HG03103 (cell line): Measurements from ENCODE around the gene MYO10.
"Not testable (repeated sequence)": the region's sequence is repeated elsewhere in the genome, so short reads cannot be mapped to it uniquely, and the experiment has no call there.

ENCODE experiments used
- ATAC-seq: cut with Tn5 transposase; IDR thresholded peaks from one replicate; pipeline ENCODE4 v1.9.1; 2021; ENCODE audit warnings: low read depth; ENCODE audit not compliant: unreplicated experiment

Gene MYO10

DNA sequence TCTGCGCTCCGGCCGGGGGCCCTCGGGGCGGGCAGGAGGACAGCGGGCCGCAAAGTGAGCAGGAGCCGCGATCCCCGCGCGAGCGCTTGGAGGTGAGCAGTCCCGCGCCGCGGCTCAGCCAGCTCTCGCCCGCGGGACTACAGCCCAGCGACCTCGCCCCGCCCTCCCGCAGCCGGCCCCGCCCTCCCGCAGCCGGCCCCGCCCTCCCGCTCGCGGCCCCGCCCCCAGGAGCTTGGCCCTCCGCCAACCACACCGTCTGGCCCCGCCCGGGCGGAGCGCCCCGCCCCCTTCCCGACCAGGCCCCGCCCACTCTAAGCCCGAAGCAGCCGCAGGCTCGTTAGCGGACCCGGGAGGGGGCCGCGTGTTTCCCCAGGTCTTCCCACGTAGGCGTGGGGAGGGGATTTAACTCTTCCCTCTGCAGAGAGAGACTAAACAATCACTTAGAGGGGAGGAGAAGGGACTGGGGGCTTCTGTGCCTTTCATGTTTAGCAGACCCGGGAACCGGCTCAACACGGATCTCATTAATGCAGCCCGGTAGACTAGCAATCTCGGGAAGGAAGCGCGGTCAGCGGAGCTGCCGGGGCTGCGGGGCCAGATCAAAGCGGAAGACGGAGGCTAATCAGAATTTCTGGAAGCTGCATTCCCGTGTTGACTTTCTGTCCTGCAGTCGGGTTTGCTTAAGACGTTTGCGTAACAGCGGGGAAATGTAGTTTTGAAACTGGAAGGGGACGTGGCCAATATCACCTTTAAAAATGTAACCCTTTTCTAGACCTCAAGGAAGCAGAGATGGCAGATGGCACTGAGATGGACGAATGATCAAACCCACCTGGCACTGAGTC is at the start of gene MYO10:
MYO10 (minus strand) TSS at position 139 of the 839 bp plus-strand sequence. CDS start 480 bp downstream, outside the sequence.
- peak; percentile 67 for ATAC-seq

DNA sequence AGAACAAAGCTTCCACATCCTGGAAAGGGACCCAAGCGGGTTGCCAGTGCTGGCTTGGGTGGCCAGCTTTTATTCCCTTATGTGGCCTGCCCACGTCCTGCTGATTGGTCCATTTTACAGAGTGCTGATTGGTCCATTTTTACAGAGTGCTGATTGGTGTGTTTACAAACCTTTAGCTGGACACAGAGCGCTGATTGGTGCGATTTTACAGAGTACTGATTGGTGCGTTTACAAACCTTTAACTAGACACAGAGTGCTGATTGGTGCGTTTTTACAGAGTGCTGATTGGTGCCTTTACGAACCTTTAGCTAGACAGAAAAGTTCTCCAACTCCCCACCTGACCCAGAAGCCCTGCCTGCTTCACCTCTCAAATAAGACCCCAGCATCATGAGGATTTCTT is 49.2 kb upstream of the MYO10 start:
- not testable (repeated sequence) for ATAC-seq

DNA sequence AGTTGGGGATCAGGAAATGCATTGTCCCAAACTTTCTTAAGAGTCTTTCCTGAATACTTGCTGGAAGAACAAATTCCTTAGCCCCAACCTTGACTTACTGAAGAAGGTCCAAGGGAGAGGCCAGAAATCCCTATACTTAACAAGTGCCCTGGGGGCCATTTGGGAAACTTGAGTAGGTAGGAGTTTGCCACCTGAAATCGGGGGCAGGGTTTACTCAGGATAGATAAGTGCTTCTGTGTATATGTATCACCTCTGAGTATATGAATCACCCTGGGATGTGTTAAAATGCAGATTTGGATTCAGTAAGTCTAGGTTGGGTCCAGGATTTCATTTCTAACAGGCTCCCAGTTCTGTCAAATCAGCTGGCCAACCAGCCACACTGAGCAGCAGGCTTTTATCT is 47.9 kb upstream of the MYO10 start:
- ATAC-seq, result no peak

DNA sequence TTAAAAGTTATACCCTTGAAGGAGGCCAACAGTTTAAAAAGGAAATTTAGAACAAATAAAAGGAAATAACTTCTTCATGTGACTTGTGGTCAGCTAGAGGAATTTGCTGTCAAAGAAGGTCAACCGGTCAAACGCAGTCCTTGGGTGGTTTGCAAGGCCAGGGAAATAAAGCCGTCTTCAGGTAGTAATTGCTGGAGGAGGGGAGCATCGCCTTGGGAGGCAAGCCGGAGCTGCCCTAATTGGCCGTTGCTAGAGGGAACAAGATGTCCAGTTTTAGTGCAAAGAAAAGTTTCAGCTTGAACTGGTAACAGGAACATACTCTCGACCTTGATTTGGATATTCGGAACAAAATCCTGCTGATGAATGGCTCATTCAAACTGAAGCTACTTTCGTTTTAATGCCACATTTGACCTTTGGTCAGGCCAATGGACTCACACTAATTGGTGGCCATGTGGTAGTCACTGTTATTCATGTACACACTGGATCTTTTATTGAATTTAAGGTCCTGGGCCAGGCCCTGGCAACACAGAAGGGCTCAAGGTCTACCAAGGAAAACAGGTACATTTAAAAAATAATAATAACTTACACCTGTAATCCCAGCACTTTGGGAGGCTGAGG is 47.0 kb upstream of the MYO10 start:
- ATAC-seq, result no peak

DNA sequence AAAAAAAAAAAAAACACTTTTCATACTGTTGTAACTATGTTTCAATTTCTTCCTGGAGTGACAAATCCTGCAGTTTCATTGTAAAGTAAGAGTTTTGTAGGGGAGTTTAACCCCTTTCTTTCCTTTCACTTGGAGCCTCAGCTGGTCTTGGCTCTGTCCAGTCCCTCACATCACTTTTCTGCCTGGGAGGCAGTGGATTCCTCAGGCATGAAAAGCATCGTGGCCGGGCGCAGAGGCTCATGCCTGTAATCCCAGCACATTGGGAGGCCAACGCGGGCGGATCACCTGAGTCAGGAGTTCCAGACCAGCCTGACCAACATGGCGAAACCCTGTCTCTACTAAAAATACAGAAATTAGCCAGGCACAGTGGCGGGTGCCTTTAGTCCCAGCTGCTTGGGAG is 45.6 kb upstream of the MYO10 start:
- ATAC-seq, result no peak

DNA sequence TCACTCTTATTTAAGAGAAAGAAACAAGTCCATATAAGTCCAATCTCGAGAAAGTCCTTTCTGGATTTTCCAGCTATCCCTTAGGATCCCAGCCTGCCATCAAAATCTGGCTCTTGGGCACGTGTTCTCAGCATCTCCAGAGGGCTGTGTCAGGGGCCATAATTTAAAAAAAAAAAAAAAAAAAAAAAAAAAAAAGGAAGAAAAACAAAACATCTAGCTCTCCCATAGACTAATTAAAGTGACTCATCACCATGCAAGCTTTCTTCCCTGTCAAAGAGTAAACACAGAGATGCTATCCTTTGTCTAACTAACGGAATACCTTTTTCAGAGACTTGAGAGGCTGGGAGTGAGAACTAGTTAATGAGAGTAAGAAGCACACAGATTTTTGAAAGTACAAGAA is 44.9 kb upstream of the MYO10 start:
- ATAC-seq, result no peak

DNA sequence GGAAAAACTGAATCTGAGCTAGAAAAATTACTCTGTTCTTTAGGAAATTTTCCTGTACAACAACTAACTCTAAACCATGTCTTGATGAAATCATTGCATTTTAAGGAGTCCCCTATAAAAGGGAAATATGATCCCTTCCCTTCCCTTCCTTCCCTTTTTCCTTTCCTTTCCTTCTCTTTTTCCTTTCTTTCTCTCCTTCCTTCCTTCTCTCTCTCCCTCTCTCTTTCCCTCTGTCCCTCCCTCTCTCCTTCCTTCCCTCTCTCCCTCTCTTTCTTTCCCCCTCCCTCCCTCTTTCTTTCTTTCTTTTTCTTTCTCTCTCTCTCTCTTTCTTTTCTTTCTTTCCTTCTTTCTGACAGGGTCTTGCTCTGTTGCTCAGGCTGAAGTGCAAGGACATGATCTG is 42.2 kb upstream of the MYO10 start:
- no peak for ATAC-seq

DNA sequence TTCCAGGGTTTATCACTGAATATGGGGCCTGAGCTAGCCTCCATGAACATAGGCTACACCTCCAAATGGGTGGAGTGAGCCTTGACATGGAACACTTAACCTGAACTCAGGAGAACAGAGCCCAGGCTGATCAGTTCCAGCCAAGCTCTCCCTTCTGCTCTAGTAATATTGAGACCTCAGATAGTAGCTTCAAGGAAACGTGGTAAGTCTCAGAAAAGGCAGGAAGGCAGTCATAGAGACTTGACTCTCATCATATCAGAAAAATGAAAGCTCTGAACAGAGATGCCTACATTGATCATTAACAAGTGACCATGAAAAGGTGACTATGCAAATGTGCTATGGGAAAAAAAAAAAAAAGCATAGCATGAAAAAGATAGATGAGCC is 40.5 kb upstream of the MYO10 start:
- ATAC-seq, result peak; percentile 55

DNA sequence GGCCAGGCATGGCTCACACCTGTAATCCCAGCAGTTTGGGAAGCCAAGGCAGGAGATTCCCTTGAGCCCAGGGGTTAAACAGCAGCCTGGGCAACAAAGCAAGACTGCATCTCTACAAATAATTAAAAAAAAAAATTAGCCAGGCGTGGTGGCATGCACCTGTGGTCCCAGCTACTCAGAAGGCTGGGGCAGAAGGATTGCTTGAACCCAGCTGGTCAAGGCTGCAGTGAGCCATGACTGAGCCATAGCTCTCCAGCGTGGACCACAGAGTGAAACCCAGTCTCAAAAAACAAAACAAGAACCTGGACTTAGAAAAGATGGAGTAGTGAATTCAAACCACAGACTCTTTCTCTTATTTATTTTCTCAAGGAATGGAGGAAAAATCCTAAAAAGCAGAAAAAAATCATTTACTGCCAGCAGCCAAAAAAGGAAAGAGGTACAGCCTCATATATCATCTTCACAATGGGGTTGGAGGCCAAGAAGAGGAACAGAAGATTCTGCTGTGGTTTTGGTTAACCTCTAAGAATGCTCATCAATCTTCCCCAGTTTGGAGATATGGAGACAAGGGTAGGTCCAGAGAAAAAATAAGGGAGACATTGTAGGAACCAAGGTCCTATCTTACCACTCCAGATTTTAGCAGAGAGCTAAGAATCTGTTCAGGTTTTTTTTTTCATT is 40.0 kb upstream of the MYO10 start:
- ATAC-seq, result peak; percentile 49

DNA sequence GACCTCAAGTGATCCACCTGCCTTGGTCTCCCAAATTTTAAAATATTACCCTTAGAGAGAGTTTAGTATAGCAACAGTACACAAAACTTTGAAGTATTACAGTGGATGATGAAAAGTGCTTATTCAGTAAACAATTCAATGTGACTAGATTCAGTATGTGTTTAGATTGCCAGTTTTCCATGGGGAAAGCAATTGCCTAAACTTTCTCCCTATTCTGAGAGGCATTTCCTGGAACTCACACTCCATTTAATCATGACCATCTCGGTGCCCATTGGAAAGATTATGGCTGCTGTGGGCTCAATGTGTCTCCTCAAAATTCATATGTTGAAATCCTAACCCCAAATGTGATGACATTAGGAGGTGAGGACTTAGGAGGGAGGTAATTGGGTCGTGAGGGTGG is 38.9 kb upstream of the MYO10 start:
- ATAC-seq, result no peak

DNA sequence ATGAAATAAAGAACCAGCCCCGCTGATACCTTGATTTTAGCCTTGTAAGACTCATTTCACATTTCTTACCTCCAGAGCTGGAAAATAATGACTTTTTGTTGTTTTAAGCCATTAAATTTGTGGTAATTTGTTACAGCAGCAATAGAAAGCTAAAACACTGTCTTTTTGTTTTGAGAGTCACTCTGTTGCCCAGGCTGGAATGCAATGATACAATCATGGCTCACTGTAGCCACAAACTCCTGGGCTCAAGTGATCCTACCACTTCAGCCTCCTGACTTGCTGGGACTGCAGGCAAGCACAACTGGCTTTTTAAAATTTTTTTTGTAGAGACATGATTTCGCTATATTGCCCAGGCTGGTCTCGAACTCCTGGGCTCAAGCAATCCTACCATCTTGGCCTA is 34.7 kb upstream of the MYO10 start:
- ATAC-seq, result no peak

DNA sequence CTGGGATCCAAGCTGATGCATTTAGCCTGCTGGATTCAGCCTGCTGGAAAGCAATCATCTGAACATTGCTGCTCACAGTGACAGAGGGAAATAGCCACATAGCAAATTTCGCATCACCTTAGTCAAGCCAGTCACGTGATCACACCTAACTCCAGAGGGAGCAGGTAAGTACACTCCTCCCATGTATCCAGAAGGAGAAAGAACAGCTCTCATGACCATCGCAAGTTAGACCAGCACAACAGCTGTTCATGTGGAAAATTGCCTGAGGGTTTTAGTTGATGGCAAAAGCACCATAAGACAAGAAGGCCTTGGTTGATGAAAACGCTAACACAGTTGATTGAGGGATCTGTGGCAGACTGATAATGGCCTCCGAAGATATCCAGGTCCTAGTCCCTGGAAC is 34.2 kb upstream of the MYO10 start:
- ATAC-seq, result no peak

DNA sequence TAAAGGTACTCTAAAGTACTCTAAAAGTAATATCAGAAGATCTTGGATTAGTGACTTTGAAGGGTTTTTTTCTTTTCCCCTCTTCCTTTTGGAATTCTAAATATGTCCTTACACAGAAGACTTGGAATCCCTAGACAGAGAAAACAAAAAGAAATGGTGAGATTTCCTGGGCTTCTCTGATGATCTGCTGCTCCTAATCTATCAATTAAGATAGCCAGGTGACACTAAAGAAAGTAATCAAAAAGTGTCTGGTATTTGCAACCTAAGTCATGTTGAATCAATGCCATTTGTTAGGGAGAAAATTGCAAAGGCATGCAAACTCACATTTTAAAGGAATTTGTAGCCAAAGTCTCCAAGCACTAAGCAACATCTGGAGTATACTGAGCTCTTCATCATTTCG is 29.5 kb upstream of the MYO10 start:
- ATAC-seq, result no peak

DNA sequence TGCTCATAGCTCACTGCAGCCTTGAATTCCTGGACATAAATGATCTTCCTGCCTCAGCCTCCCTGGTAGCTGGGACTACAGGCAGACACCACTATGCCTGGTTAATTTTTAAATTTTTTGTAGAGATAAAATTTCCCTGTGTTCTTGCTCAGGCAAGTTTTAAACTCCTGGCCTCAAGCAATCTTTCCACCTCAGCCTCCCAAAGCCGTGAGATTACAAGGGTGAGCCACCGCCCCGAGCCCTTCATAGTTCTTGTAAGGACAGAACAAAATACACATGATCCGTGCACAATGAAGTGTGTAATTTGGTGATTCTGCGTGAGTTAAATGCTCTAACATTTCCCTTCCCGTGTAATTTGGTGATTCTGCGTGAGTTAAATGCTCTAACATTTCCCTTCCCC is 27.7 kb upstream of the MYO10 start:
- no peak for ATAC-seq

DNA sequence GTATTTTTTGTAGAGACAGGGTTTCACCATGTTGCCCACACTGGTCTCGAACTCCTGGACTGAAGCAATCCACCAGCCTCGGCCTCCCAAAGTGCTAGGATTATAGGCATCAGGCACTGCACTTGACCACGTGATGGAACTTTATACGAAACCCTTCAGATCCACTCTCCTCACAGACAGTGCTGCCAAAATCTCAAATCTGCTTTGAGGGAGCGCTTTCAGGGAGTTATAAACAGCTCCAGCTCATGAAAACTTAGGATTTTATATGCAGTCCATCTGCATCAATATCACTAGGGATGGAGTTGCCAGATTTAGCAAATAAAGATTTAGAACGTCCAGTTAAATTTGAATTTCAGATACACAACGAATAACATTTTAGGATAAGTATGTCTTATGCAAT is 25.0 kb upstream of the MYO10 start:
- ATAC-seq, result no peak

DNA sequence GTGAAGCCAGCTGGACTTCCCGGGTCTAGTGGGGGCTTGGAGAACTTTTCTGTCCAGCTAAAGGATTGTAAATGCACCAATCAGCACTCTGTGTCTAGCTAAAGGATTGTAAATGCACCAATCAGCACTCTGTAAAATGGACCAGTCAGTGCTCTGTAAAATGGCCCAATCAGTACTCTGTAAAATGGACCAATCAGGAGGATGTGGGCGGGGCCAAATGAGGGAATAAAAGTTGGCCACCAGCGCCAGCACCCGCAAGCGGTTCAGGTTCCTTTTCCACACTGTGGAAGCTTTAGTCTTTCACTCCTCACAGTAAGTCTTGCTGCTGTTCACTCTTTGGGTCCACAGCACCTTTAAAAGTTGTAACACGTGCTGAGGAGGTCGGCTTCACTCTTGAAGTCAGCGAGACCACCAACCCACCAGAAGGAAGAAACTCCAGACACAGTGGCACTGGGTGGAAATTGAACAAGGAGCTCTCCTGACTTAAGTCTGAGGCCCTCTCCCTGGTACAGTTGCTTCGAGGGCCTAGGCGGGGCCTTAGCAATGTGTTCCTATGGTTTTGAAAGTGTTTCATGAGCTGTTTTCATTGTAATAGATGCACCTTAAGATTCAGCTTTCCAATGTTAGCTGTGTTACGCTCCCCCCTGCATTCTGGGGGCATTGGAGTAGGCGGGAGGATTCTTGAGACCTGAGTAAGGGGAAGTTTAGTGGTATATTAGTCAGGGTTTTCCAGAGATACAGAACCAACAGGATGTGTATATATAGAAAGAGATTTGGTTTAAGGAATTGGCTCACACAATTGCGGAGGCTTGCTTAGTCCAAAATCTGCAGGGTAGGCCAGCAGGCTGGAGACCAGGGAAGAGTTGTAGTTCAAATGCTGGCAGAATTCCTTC is 21.5 kb upstream of the MYO10 start:
- no peak for ATAC-seq

DNA sequence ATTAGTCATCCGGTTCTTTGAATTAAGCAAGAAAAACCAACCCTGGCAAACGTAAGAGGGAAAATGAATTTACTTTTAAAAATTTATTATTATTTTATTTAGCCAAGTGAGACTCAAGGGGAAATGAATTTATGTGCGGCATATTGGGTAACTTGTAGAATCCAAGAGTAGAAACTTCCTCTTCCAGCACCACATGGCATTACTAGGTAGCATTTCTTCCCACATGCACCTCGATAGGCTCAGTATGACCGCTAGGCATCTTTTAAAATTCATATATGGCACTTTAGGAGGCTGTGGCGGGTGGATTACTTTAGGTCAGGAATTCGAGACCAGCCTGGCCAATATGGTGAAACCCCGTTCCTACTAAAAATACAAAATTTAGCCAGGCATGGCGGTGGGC is 17.6 kb upstream of the MYO10 start:
- no peak for ATAC-seq

DNA sequence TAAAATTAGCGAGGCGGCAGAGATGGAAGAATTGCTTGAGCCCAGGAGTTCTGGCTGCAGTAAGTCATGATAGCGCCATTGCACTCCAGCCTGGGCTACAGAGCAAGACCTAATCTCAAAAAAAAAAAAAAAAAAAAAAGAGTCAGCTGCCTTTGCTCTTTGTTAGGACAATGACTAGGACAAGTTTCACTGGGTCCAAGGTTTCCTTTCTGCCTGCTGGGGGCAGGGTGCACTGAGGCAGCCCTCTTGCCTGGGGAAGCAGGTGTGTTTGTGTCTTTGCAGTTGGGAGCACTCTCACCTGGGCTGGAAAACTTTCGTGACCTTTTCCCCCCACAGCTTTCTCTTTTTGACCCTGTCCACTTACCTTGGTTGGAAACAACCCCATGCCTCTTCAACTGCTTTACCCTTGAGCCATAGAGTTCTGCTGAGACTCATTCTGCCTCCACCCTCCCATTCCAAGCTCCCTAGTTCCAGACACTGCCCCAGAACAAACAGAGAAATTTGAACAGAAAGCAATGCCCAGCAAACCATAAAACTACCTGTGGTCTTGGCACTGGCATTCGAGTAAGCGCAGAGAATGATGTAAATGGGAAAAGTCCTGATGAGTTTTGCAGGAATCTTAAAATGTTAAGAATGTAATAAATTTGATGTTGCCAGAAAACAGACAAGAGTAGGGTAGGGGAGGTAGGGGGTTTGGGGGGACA is 17.0 kb upstream of the MYO10 start:
- ATAC-seq, result no peak

DNA sequence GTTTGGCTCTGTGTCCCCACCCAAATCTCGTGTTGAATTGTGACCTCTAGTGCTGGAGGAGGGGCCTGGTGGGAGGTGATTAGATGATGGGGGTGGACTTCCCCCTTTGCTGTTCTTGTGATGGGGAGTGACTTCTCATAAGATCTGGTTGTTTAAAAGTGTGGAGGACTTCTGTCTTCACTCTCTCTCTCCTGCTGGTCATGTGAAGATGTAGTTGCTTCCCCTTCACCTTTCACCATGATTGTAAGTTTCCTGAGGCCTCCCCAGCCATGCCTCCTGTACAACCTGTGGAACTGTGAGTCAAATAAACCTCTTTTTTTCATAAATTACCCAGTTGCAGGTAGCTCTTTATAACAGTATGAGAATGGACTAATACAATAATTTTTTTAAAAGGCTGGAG is 10.6 kb upstream of the MYO10 start:
- ATAC-seq, result no peak
